Parathyroid adenoma (tissue), 2 donors: ENCODE data around the gene PLA2G2D.

Source experiments
- H2AFZ ChIP-seq: fragments of 300-600 bp; sonication (generic); one replicate; pipeline ENCODE4 v1.7.0; 2017; ENCODE audit warnings: antibody characterized with exemption, mild to moderate bottlenecking
- H3K27ac ChIP-seq: fragments of 300-600 bp; sonication (generic); one replicate; pipeline ENCODE4 v1.7.0; 2017
- H3K27me3 ChIP-seq: fragments of 300-600 bp; sonication (generic); one replicate; pipeline ENCODE4 v1.7.0; 2017; ENCODE audit warnings: low read length; ENCODE audit not compliant: control insufficient read depth, insufficient read depth
- H3K36me3 ChIP-seq: fragments of 300-600 bp; sonication (generic); one replicate; pipeline ENCODE4 v1.7.0; 2017; ENCODE audit warnings: low read length; ENCODE audit not compliant: control insufficient read depth, insufficient read depth
- H3K4me1 ChIP-seq: fragments of 300-600 bp; sonication (generic); one replicate; pipeline ENCODE4 v1.7.0; 2017; ENCODE audit warnings: control low read depth
- H3K4me2 ChIP-seq: fragments of 300-600 bp; sonication (generic); one replicate; pipeline ENCODE4 v1.7.0; 2017; ENCODE audit warnings: low read length
- H3K4me3 ChIP-seq: fragments of 300-600 bp; sonication (generic); one replicate; pipeline ENCODE4 v1.7.0; 2017; ENCODE audit warnings: low read depth, low read length
- H3K79me2 ChIP-seq: fragments of 300-600 bp; sonication (generic); one replicate; pipeline ENCODE4 v1.7.0; 2017; ENCODE audit warnings: control low read depth
- H3K9ac ChIP-seq: fragments of 300-600 bp; sonication (generic); one replicate; pipeline ENCODE4 v1.7.0; 2017; ENCODE audit warnings: mild to moderate bottlenecking
- H3K9me3 ChIP-seq: fragments of 300-600 bp; sonication (generic); one replicate; pipeline ENCODE4 v1.7.0; 2017; ENCODE audit warnings: low read length; ENCODE audit not compliant: control insufficient read depth
- CTCF ChIP-seq: fragments of 300-600 bp; sonication (generic); IDR thresholded peaks from one replicate; pipeline ENCODE4 v1.7.0; 2017; ENCODE audit warnings: antibody characterized with exemption, mild to moderate bottlenecking
- donor health status: primary hyperparathyroidism.

Gene PLA2G2D

GRCh38 chr1:20095564-20096434, 23.5 kb downstream of the PLA2G2D start:
- H3K4me2 ChIP-seq = no peak overlapping the region
- H3K9me3 ChIP-seq = no peaks in the 10 kb centered on the region
- TF ChIP-seq CTCF = no peak
- no peaks in the 10 kb centered on the region for H3K79me2 ChIP-seq
- H3K9ac ChIP-seq = no peak overlapping the region
- H3K4me1 ChIP-seq = no peaks in the 10 kb centered on the region
- no peak overlapping the region for H3K27ac ChIP-seq
- H2AFZ ChIP-seq = no peak overlapping the region
- H3K4me3 ChIP-seq = no peak overlapping the region
- no peaks in the 10 kb centered on the region for H3K27me3 ChIP-seq
- H3K36me3 ChIP-seq = no peaks in the 10 kb centered on the region

GRCh38 chr1:20093940-20094391, 25.4 kb downstream of the PLA2G2D start:
- no peaks in the 10 kb centered on the region for H3K27me3 ChIP-seq
- H3K4me2 ChIP-seq = no peak overlapping the region
- no peak overlapping the region for H2AFZ ChIP-seq
- no peak overlapping the region for H3K4me3 ChIP-seq
- no peak for TF ChIP-seq CTCF
- no peaks in the 10 kb centered on the region for H3K9me3 ChIP-seq
- H3K27ac ChIP-seq = no peak overlapping the region
- H3K79me2 ChIP-seq = no peaks in the 10 kb centered on the region
- H3K4me1 ChIP-seq = no peaks in the 10 kb centered on the region
- no peak overlapping the region for H3K9ac ChIP-seq
- no peaks in the 10 kb centered on the region for H3K36me3 ChIP-seq

GRCh38 chr1:20093303-20093702, 26.0 kb downstream of the PLA2G2D start:
- Histone ChIP-seq H3K4me2 (no peak overlapping the region), H3K4me3 (no peak overlapping the region), H3K4me1 (no peaks in the 10 kb centered on the region), H3K79me2 (no peaks in the 10 kb centered on the region), H3K9ac (no peak overlapping the region), H2AFZ (no peak overlapping the region), H3K27ac (no peak overlapping the region), H3K36me3 (no peaks in the 10 kb centered on the region), H3K9me3 (no peaks in the 10 kb centered on the region), H3K27me3 (no peaks in the 10 kb centered on the region)
- TF ChIP-seq CTCF = no peak

- no peak for TF ChIP-seq CTCF
- Histone ChIP-seq H3K27ac (no peak overlapping the region), H3K27me3 (no peaks in the 10 kb centered on the region)
Measured at GRCh38 chr1:20090641-20091040, 28.7 kb downstream of the PLA2G2D start.

GRCh38 chr1:20090119-20090518, 29.2 kb downstream of the PLA2G2D start:
- Histone ChIP-seq H3K27ac (no peak overlapping the region), H3K4me1 (no peaks in the 10 kb centered on the region), H3K9me3 (no peaks in the 10 kb centered on the region), H3K36me3 (no peaks in the 10 kb centered on the region), H3K9ac (no peak overlapping the region), H3K79me2 (no peaks in the 10 kb centered on the region), H3K4me2 (no peak overlapping the region), H2AFZ (no peak overlapping the region), H3K27me3 (no peaks in the 10 kb centered on the region), H3K4me3 (no peak overlapping the region)
- TF ChIP-seq CTCF = no peak

More at GRCh38 chr1:20090641-20091040, 28.7 kb downstream of the PLA2G2D start:
- no peak overlapping the region for H2AFZ ChIP-seq
- no peak overlapping the region for H3K9ac ChIP-seq
- H3K9me3 ChIP-seq = no peaks in the 10 kb centered on the region
- H3K4me2 ChIP-seq = no peak overlapping the region
- H3K4me3 ChIP-seq = no peak overlapping the region
- no peaks in the 10 kb centered on the region for H3K79me2 ChIP-seq
- H3K36me3 ChIP-seq = no peaks in the 10 kb centered on the region
- no peaks in the 10 kb centered on the region for H3K4me1 ChIP-seq
